HG03460 (cell line): ENCODE data around the gene OSCP1.

ENCODE experiments used
- ATAC-seq: cut with Tn5 transposase; IDR thresholded peaks from one replicate; pipeline ENCODE4 v1.9.1; 2021; ENCODE audit not compliant: unreplicated experiment

The OSCP1 gene

GRCh38 chr1:36386265-36387140 lies 63.7 kb downstream of the OSCP1 start:
- peak; percentile 53 for ATAC-seq

- ATAC-seq, result peak; percentile 84
These were observed 64.6 kb downstream of the OSCP1 start, which contains the start of gene STK40 for GRCh38 chr1:36385410-36386264. TSS of gene STK40 (minus strand) at chr1:36385924. CDS start at chr1:36361332, 24,592 bp downstream.

- ATAC-seq, result no peak
These were observed 65.5 kb downstream of the OSCP1 start for GRCh38 chr1:36384542-36385409.

- ATAC-seq, result no peak
These were observed 67.0 kb downstream of the OSCP1 start for GRCh38 chr1:36383240-36383639.

GRCh38 chr1:36382669-36383068 lies 67.6 kb downstream of the OSCP1 start:
- no peak for ATAC-seq

GRCh38 chr1:36382231-36382630 lies 68.0 kb downstream of the OSCP1 start:
- ATAC-seq, result no peak

GRCh38 chr1:36381405-36381804 lies 68.8 kb downstream of the OSCP1 start:
- ATAC-seq, result no peak

- ATAC-seq, result no peak
These were observed 69.5 kb downstream of the OSCP1 start for GRCh38 chr1:36380782-36381181.

- ATAC-seq, result no peak
These were observed 70.1 kb downstream of the OSCP1 start for GRCh38 chr1:36380143-36380619.

- ATAC-seq, result no peak
These were observed 72.3 kb downstream of the OSCP1 start for GRCh38 chr1:36377791-36378492.

GRCh38 chr1:36372617-36373016 lies 77.6 kb downstream of the OSCP1 start:
- no peak for ATAC-seq

- no peak for ATAC-seq
These were observed 81.0 kb downstream of the OSCP1 start for GRCh38 chr1:36369061-36369861.
